HG02588 (cell line): ENCODE results near the gene SEC61G.

Source experiments
- ATAC-seq: cut with Tn5 transposase; IDR thresholded peaks from one replicate; pipeline ENCODE4 v1.9.1; 2021; ENCODE audit warnings: mild to moderate bottlenecking, moderate library complexity; ENCODE audit not compliant: unreplicated experiment

The SEC61G gene

GRCh38 chr7:54758702-54759592 is at the start of gene SEC61G:
SEC61G (minus strand) TSS chr7:54759211; CDS start chr7:54757588, 1,623 bp downstream.
- peak; percentile 96 for ATAC-seq

GRCh38 chr7:54802841-54803240 is 43.8 kb upstream of the SEC61G start:
- ATAC-seq: peak; percentile 66

DNA sequence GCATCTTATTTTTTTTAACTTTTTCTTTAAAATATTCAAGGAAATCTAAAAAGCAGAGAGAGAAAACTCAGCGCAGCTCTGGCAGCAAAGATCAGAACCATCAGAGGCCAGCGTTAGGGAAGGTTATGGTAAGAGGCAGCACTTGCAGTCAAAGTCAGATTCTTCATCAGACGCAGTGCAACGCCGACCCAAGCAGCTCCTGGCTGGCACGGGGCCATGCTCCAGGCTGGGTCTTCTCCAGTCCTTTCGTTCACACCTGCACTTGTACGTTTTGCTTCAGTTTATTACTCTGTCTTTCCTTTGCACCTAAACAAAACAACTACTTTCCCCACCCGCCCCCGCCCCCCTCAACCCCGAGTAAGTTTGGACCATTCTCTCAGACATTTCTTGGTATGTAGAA is 43.1 kb upstream of the SEC61G start:
- no peak for ATAC-seq

- no peak for ATAC-seq
Measured at GRCh38 chr7:54799792-54800191, 40.8 kb upstream of the SEC61G start.

DNA sequence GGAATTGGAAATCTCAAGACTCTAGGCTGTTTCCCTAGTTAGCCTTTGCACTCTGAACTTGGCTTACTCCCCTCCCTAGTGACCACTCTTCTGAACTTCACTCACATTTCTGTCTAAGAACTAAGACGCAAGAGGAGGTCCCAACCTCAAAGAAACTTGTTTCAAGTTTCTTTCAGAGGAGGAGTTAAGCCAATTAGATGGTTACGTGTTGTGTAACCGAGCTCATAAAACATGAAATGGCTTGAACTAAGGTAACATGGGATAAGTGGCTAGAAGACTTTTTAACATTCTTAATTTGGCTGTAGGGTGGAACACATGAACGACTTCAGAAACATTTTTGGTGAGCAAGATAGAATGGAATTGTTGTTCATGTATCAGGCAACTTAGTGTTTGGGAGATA is 39.5 kb upstream of the SEC61G start:
- no peak for ATAC-seq

DNA sequence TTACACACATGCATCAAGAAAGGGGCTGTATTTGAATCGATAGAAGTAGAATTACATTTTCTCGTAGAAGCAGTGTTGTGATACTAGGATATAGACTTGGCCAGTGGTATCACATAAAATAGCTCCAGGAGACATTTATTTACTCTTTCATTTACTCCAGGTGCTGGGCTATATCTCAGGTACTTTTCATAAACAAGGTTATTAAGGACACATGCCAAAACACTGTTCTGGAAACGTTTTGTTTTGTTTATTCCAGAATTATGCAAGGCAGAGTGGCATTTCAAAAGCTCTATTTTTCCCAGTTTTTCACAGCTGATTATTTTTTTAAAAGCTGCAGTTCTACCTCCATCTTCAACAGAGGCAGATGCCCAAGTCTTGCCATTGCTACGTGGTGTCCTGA is 37.8 kb upstream of the SEC61G start:
- ATAC-seq: no peak

GRCh38 chr7:54796150-54796549 is 37.1 kb upstream of the SEC61G start:
- no peak for ATAC-seq

DNA sequence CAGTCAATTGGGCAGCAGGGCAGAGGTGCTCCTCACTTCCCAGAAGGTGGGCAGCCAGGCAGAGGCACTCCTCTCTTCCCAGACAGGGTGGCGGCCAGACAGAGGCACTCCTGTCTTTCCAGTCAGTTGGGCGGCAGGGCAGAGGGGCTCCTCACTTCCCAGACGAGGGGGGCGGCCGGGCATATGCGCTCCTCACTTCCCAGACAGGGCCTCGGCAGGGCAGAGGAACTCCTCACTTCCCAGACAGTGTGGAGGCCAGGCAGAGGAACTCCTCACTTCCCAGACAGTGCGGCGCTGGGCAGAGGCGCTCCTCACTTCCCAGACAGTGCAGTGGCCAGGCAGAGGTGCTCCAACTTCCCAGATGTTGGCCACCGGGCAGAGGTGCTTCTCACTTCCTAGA is 33.4 kb upstream of the SEC61G start:
- ATAC-seq: no peak

- peak; percentile 81 for ATAC-seq
Measured at GRCh38 chr7:54788664-54789063, 29.7 kb upstream of the SEC61G start.

- no peak for ATAC-seq
Measured at GRCh38 chr7:54785261-54785660, 26.2 kb upstream of the SEC61G start.

DNA sequence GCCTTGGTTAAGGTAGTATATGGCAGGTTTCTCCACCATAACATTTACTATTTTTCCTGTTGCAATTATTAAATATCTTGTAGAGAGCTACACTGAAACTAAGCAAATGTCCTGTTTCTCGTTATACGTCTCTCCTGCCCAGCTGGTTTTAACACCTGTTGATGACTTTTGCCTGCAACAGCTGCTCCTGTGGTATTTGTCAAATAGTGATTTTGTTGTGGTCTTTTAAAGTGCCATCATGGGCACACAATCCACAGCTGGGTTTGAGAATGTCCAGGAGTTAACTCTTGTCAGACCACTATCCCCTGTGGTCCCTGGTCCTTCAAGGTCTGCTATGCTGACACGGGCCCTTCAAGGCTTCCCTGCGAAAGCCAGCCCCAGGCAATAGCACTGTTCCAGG is 24.9 kb upstream of the SEC61G start:
- no peak for ATAC-seq

GRCh38 chr7:54782829-54783228 is 23.8 kb upstream of the SEC61G start:
- ATAC-seq: no peak

DNA sequence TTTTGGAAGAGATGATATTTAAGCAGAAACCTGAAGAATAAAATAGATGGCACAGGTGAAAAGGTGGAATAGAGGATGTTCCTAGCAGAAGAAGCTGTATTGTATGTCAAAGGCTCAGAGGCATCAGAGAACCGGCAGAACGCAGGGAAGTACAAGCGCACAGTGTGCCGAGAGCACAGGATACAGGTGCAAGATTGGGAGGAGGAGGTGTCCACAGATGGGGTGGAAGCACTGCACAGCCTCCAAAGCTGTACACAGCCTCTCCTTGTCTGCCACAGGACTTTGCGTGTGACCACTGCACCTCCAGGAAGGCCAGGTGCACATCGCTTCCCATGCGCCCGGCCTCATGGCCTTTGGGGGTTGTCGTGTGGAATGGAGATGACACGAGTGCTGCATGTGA is 23.3 kb upstream of the SEC61G start:
- no peak for ATAC-seq

- ATAC-seq: no peak
Measured at GRCh38 chr7:54781134-54781920, 22.3 kb upstream of the SEC61G start.

GRCh38 chr7:54780490-54780889 is 21.5 kb upstream of the SEC61G start:
- no peak for ATAC-seq

DNA sequence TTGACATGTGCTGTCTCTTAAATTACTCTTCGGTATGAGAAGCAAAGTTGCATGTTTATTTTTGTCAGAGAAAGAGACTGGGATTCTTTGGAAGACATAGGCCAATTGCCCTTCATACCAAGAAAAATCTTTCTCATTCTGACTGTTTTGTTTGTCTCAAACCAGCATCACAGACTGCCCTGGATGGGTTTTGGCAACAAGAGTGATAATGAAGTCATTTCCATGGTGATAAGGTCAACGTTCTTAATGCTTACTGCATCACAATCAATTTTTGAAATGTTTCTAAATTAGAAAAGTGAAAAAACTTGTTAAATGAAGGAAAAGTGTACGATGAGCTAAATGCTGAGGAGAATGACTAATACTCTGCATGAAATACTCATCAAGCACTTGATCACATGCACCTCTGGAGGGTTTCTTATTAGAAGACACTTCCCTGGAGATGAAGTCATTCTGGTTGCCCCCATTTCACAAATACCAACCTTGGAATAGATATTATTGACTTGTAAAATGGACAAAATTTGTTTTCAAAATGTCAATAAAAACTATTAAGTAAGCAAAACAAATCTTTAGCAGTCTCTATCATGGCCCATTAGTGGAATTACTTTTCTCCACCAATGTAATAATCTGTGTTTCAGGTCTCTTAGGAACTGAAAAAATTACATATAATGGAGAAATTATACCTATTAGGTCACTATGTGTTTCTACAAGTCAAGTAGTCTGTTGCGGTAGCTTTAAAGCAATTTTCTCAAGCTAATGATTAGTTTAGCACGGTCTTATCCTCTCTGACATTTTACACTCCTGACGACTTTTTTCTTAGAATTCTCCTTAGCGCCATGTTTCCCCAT is 19.9 kb upstream of the SEC61G start:
- ATAC-seq: no peak

DNA sequence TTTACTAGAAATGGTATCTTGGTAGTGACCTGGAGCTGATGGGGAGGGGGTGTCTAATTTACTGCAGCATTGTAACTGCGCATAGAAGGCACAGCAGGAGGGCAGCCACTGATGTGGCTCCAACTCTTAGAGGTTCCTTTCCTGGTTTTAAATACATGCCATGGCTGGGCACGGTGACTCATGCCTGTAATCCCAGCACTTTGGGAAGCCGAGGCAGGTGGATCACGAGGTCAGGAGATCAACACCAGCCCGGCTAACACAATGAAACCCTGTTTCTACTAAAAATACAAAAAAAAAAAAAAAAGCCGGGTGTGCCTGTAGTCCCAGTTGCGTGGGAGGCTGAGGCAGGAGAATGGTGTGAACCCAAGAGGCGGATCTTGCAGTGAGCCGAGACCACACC is 19.2 kb upstream of the SEC61G start:
- no peak for ATAC-seq

DNA sequence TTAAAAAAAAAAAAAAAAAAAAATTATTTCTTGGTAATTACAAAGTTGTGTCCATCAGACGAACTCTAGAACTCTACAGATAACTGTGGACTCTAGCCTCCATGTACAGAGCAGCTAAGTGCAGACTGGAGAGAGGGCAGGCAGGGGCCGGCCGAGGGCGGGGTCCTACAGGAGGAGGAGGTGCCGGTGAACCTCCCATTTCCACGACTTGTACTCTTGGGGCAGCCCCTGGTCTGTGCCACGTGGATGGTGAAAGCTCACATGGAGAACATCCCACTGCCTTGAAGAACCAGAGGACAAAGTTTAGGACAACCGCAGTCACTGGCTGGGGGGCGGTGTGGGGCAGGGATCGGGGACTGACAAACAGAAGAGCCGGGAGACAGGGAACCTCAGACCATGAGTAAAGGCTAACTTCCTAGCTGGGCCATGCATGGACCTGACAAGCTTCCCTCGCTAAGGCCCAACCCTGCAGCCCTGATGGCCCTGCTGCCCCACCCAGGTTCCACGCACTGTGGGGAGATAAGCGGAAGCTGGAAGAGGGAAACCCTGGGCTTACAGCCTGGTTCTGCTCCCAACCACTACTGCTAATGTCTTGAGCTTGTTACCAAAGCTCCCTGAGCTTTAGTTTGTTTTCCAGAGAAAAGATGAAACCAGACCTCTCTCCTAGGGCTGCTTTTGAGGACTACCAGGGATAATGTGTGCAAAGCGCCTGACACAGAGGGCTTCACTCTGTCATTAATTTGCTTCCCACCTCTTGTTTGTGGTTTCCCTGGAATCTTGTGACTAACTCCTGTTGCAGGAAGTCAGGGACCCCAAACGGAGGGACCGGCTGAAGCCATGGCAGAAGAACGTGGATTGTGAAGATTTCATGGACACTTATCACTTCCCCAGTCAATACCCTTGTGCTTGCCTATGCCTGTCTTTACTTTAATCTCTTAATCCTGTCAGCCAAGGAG is 16.1 kb upstream of the SEC61G start:
- ATAC-seq: no peak

GRCh38 chr7:54773472-54774399 is 14.7 kb upstream of the SEC61G start:
- ATAC-seq: peak; percentile 82
